H1 (cell line): ENCODE results near the gene EPB41L3. TPM values are rescaled to one million over a fixed set of nuclear protein-coding genes. Genes with fewer than 3 reads are reported as not detected.

Experiments
- CTCF ChIA-PET: fragments of 300-600 bp; sonication (Branson Sonifier 250); formaldehyde crosslinking; loops from one replicate; lab custom pipeline; 2021; ENCODE audit not compliant: partially characterized antibody; lab: Charles Lee
- POLR2A ChIA-PET: fragments of 300-600 bp; sonication (Branson Sonifier 250); formaldehyde crosslinking; loops from one replicate; lab custom pipeline; 2021; ENCODE audit warnings: inconsistent platforms; ENCODE audit not compliant: partially characterized antibody; lab: Charles Lee
- DNase-seq, 2 experiments: peaks; one replicate each; pipeline versions ENCODE4 v3.0.0 to v3.0.0-alpha.2; 2010 to 2022; ENCODE audit warnings: low spot score in 2 of 2, low read depth in 1 of 2, mixed read lengths in 1 of 2
- FAIRE-seq: peaks from 2 replicates; lab custom pipeline; 2011; peaks lifted over from hg19 to GRCh38; lab: Jason Lieb, UNC
- H2AFZ ChIP-seq: 2 replicates; pipeline ENCODE4 v1.8.1; 2012; ENCODE audit warnings: low read length, inconsistent platforms
- H2AK5ac ChIP-seq: 2 replicates; pipeline ENCODE4 v1.6.1; 2013; ENCODE audit warnings: low read depth, low read length
- H2BK120ac ChIP-seq: replicated peaks from 2 replicates; pipeline ENCODE3; 2013; ENCODE audit warnings: low read depth, low read length, inconsistent platforms
- H2BK12ac ChIP-seq: 2 replicates; pipeline ENCODE4 v1.6.1; 2013; ENCODE audit warnings: low read depth, low read length
- H2BK15ac ChIP-seq: 2 replicates; pipeline ENCODE4 v1.6.1; 2013; ENCODE audit warnings: low read length
- H2BK20ac ChIP-seq: 2 replicates; pipeline ENCODE4 v1.6.1; 2013; ENCODE audit warnings: low read length
- H2BK5ac ChIP-seq: 2 replicates; pipeline ENCODE4 v1.6.1; 2013; ENCODE audit warnings: low read depth, low read length
- H3K14ac ChIP-seq: 2 replicates; pipeline ENCODE4 v1.6.1; 2013; ENCODE audit warnings: inconsistent platforms; ENCODE audit not compliant: insufficient read length
- H3K18ac ChIP-seq: 2 replicates; pipeline ENCODE4 v1.6.1; 2013; ENCODE audit warnings: low read length; ENCODE audit errors: extremely low read depth
- H3K23ac ChIP-seq: 2 replicates; pipeline ENCODE4 v1.6.1; 2013; ENCODE audit warnings: inconsistent platforms; ENCODE audit not compliant: insufficient read length
- H3K23me2 ChIP-seq: 2 replicates; pipeline ENCODE4 v1.6.1; 2013; ENCODE audit warnings: low read depth, low read length
- H3K27ac ChIP-seq: 2 replicates; pipeline ENCODE4 v1.6.1; 2011; ENCODE audit warnings: low read depth, low read length, inconsistent platforms
- H3K27me3 ChIP-seq, 4 experiments: replicated peaks in 1 of 4; 1 replicate in 1 of 4; 2 replicates in 3 of 4; pipeline versions ENCODE4 v1.6.1 to v1.8.1; 2011 to 2013; ENCODE audit warnings: low read length in 3 of 4, mild to moderate bottlenecking in 3 of 4, inconsistent platforms in 2 of 4, mixed read lengths in 2 of 4, moderate library complexity in 1 of 4; ENCODE audit not compliant: control insufficient read depth in 3 of 4, insufficient read depth in 3 of 4; ENCODE audit errors: extremely low read depth in 1 of 4
- H3K36me3 ChIP-seq, 4 experiments: 2 replicates each; pipeline versions ENCODE4 v1.6.1 to v1.8.1; 2011 to 2013; ENCODE audit warnings: mild to moderate bottlenecking in 4 of 4, low read length in 3 of 4, moderate library complexity in 2 of 4, control low read depth in 1 of 4, inconsistent platforms in 1 of 4; ENCODE audit not compliant: insufficient read depth in 4 of 4, control insufficient read depth in 2 of 4
- H3K4ac ChIP-seq: replicated peaks from 2 replicates; pipeline ENCODE3; 2013; ENCODE audit warnings: low read length, low read depth, mixed read lengths, inconsistent platforms; ENCODE audit not compliant: insufficient read length
- H3K4me1 ChIP-seq, 4 experiments: replicated peaks in 1 of 4; 1 replicate in 1 of 4; 2 replicates in 3 of 4; pipeline versions ENCODE4 v1.6.1 to v1.8.1; 2011 to 2013; ENCODE audit warnings: low read length in 3 of 4, inconsistent platforms in 2 of 4, mixed read lengths in 1 of 4; ENCODE audit not compliant: insufficient read depth in 4 of 4, control insufficient read depth in 3 of 4
- H3K4me2 ChIP-seq, 2 experiments: 2 replicates each; pipeline versions ENCODE4 v1.6.1 to v1.8.1; 2011 to 2013; ENCODE audit warnings: low read depth in 2 of 2, low read length in 2 of 2, control low read depth in 1 of 2, inconsistent platforms in 1 of 2, mild to moderate bottlenecking in 1 of 2; ENCODE audit not compliant: insufficient read depth in 1 of 2
- H3K4me3 ChIP-seq, 4 experiments: fragments of 200-600, 300-600 bp in 1 of 4; sonication (generic), shearing (Covaris generic), sonication (Bioruptor Twin) in 1 of 4; 2 replicates each; pipeline versions ENCODE4 v1.5.1 to v1.8.1; 2011 to 2016; ENCODE audit warnings: low read length in 4 of 4, low read depth in 3 of 4, control low read depth in 2 of 4, inconsistent platforms in 2 of 4, mild to moderate bottlenecking in 2 of 4, mixed read lengths in 1 of 4, moderate library complexity in 1 of 4; ENCODE audit not compliant: insufficient read depth in 2 of 4; ENCODE audit errors: extremely low read depth in 1 of 4
- H3K56ac ChIP-seq: replicated peaks from 2 replicates; pipeline ENCODE3; 2013; ENCODE audit warnings: low read depth, mild to moderate bottlenecking, mixed read lengths, low read length, inconsistent platforms; ENCODE audit not compliant: insufficient read length
- H3K79me1 ChIP-seq: 2 replicates; pipeline ENCODE4 v1.6.1; 2013; ENCODE audit warnings: low read depth, low read length, control low read depth
- H3K79me2 ChIP-seq, 2 experiments: 2 replicates each; pipeline versions ENCODE4 v1.6.1 to v1.8.1; 2012 to 2013; ENCODE audit warnings: low read length in 2 of 2, mild to moderate bottlenecking in 2 of 2, inconsistent platforms in 1 of 2; ENCODE audit not compliant: insufficient read depth in 2 of 2, control insufficient read depth in 1 of 2
- H3K9ac ChIP-seq, 4 experiments: replicated peaks in 1 of 4; 1 replicate in 1 of 4; 2 replicates in 3 of 4; pipeline versions ENCODE4 v1.6.1 to v1.8.1; 2011 to 2013; ENCODE audit warnings: low read depth in 3 of 4, low read length in 3 of 4, control low read depth in 2 of 4, mild to moderate bottlenecking in 2 of 4, moderate library complexity in 2 of 4, inconsistent platforms in 1 of 4; ENCODE audit errors: extremely low read depth in 1 of 4
- H3K9me3 ChIP-seq, 2 experiments: 2 replicates each; pipeline versions ENCODE4 v1.6.1 to v1.8.1; 2012 to 2013; ENCODE audit warnings: mild to moderate bottlenecking in 2 of 2, moderate library complexity in 2 of 2, control low read depth in 1 of 2, inconsistent platforms in 1 of 2, low read depth in 1 of 2, low read length in 1 of 2, mixed read lengths in 1 of 2; ENCODE audit not compliant: insufficient read depth in 2 of 2
- H4K20me1 ChIP-seq, 2 experiments: replicated peaks in 1 of 2; 2 replicates each; pipeline versions ENCODE3 to v1.8.1; 2011 to 2013; ENCODE audit warnings: inconsistent platforms in 2 of 2, low read length in 2 of 2, mild to moderate bottlenecking in 1 of 2; ENCODE audit not compliant: insufficient read depth in 2 of 2, control insufficient read depth in 1 of 2
- H4K5ac ChIP-seq: 2 replicates; pipeline ENCODE4 v1.6.1; 2013; ENCODE audit warnings: low read length, low read depth, mixed read lengths, inconsistent platforms; ENCODE audit not compliant: insufficient read length
- H4K8ac ChIP-seq: 2 replicates; pipeline ENCODE4 v1.8.0; 2013; ENCODE audit warnings: mild to moderate bottlenecking, moderate library complexity, low read length, inconsistent platforms; ENCODE audit not compliant: insufficient read depth; ENCODE audit errors: extremely low read depth
- H4K91ac ChIP-seq: replicated peaks from 2 replicates; pipeline ENCODE3; 2013; ENCODE audit warnings: low read length, mixed read lengths, inconsistent platforms; ENCODE audit not compliant: insufficient read length
- WGBS, 2 experiments: shearing (Covaris generic) in 1 of 2; methylation state at CpG; one replicate each; pipeline versions ENCODE4 v1.1.6 to v1.1.7; 2013 to 2015; ENCODE audit warnings: low lambda C conversion rate in 2 of 2, mixed read lengths in 2 of 2, inconsistent platforms in 1 of 2, low coverage in 1 of 2, missing lambda C conversion rate in 1 of 2; ENCODE audit not compliant: insufficient replicate concordance in 2 of 2, insufficient coverage in 1 of 2, insufficient read length in 1 of 2; ENCODE audit errors: extremely low coverage in 1 of 2, missing lambda C conversion rate in 1 of 2; 5-methylcytosine and 5-hydroxymethylcytosine counted together
- polyA plus RNA-seq, 7 experiments: library from polyadenylated mRNA; depleted of rRNA in 3 of 7; stranded (reverse) in 5 of 7; unstranded in 2 of 7; fragments of >200 nt in 5 of 7; fragments of 200-250 nt in 2 of 7; gene quantifications; 1 replicate in 5 of 7; 2 replicates in 1 of 7; 4 replicates in 1 of 7; pipeline versions ENCODE4 v1.2.1 to v1.2.3, GENCODE V29; 2011 to 2013; ENCODE audit warnings: missing spikeins in 2 of 7, mixed read lengths in 2 of 7
- total RNA-seq: library from RNA; stranded (reverse); fragmentation: NEBNext Ultra II Directional; extraction: Animal tissue kit (Norgen Biotek cat#: 25700); gene quantifications from 2 replicates; pipeline ENCODE4 v1.2.1, GENCODE V29; 2021
- TF ChIP-seq, protein P1 (sequence below): IDR thresholded peaks from 2 replicates; pipeline ENCODE4 v1.6.1; 2012; ENCODE audit warnings: low read length, inconsistent platforms

The EPB41L3 gene
- total and polyA plus RNA-seq, 2 of the 8 experiments (the other 6 are each of a cell fraction or from before 2014, with no cell fraction given): 7.9 to 16.1 TPM

DNA sequence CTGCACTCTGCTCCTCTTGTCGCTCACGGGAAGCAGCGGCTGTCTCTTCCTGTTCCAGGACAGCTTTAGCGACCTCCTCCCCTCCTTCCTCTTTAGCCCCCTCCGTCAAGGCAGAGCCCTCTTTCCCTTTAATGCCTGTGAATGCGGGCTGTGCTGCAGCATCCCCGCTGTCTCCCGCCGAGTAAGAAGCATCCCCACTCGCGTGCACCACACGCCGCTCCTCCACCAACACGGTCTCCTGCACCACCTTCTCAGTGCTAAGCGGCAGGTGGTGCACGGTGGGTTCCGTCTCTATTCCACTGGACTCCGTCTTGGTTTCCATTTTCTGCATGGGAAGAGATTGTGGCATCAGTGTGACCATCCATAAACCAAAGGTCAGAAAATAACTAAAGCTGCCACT lies 146.7 kb downstream of the EPB41L3 start:
- Histone ChIP-seq H3K18ac (no peak overlapping the region), H3K4ac (no peak overlapping the region), H2BK5ac (no peak overlapping the region), H3K27ac (no peak overlapping the region), H3K36me3 (no peaks in the 10 kb centered on the region), H3K14ac (no peak overlapping the region), H3K56ac (no peak overlapping the region), H4K20me1 (no peaks in the 10 kb centered on the region), H4K91ac (no peak overlapping the region), H3K27me3 (no peaks in the 10 kb centered on the region), H2BK20ac (no peak overlapping the region), H3K23me2 (no peaks in the 10 kb centered on the region), H2BK120ac (no peak overlapping the region), H3K9me3 (no peaks in the 10 kb centered on the region), H3K9ac (no peak overlapping the region), H2AFZ (no peak overlapping the region), H2AK5ac (no peak overlapping the region), H3K4me3 (no peak overlapping the region), H2BK15ac (peak overlapping the region; percentile 34; the same call in 1 of the 2 replicates), H3K4me2 (no peak overlapping the region), H3K79me1 (no peaks in the 10 kb centered on the region), H3K23ac (no peak overlapping the region), H3K4me1 (no peaks in the 10 kb centered on the region; a peak in 2 of 7 replicates), H4K5ac (no peak overlapping the region), H2BK12ac (no peak overlapping the region; the same call in 1 of the 2 replicates), H3K79me2 (no peaks in the 10 kb centered on the region), H4K8ac (no peak overlapping the region)
- TF ChIP-seq, protein P1, sequence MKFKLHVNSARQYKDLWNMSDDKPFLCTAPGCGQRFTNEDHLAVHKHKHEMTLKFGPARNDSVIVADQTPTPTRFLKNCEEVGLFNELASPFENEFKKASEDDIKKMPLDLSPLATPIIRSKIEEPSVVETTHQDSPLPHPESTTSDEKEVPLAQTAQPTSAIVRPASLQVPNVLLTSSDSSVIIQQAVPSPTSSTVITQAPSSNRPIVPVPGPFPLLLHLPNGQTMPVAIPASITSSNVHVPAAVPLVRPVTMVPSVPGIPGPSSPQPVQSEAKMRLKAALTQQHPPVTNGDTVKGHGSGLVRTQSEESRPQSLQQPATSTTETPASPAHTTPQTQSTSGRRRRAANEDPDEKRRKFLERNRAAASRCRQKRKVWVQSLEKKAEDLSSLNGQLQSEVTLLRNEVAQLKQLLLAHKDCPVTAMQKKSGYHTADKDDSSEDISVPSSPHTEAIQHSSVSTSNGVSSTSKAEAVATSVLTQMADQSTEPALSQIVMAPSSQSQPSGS: no peak
- FAIRE-seq (no peak), DNase-seq (no peak)
- POLR2A ChIA-PET: interaction anchor here (2.2 kb wide), 1 partner anchor 10 kb away, joined by 7 read pairs; no protein-coding TSS in a partner anchor
- CTCF ChIA-PET: interaction anchor here (0.9 to 1.4 kb wide), 2 partner anchors 10 to 17 kb away, joined by 3 to 4 read pairs; no protein-coding TSS in a partner anchor
- 84% methylated on average over 18 of the region's 18 CpGs; no CpG with 5 or more reads in 1 of the 2 experiments for WGBS, 2 experiments
